Osteocyte (in vitro differentiated cells): ENCODE data around the gene HIVEP3. TPM values are rescaled to one million over a fixed set of nuclear protein-coding genes. Genes with fewer than 3 reads are reported as not detected.
A peak's percentile ranks its signal among the peaks of the same experiment; 100 is the strongest.

Experiments used
- DNase-seq: peaks from one replicate; pipeline ENCODE4 v3.0.0; 2021; ENCODE audit warnings: mixed read lengths; ENCODE audit not compliant: unreplicated experiment; ENCODE audit errors: extremely low spot score
- H3K27ac Mint-ChIP-seq: one replicate; pipeline ENCODE4 v1.8.0; 2021; ENCODE audit warnings: mild to moderate bottlenecking, mixed read lengths; ENCODE audit not compliant: unreplicated experiment
- H3K27me3 Mint-ChIP-seq: one replicate; pipeline ENCODE4 v1.8.0; 2021; ENCODE audit warnings: mixed read lengths; ENCODE audit not compliant: unreplicated experiment
- H3K36me3 Mint-ChIP-seq: one replicate; pipeline ENCODE4 v1.8.0; 2021; ENCODE audit warnings: mixed read lengths; ENCODE audit not compliant: unreplicated experiment
- H3K4me1 Mint-ChIP-seq: one replicate; pipeline ENCODE4 v1.8.0; 2021; ENCODE audit warnings: mixed read lengths; ENCODE audit not compliant: unreplicated experiment
- H3K4me3 Mint-ChIP-seq: one replicate; pipeline ENCODE4 v1.8.0; 2021; ENCODE audit warnings: mild to moderate bottlenecking, moderate library complexity, mixed read lengths; ENCODE audit not compliant: unreplicated experiment
- H3K9me3 Mint-ChIP-seq: one replicate; pipeline ENCODE4 v1.8.0; 2021; ENCODE audit warnings: mixed read lengths; ENCODE audit not compliant: unreplicated experiment
- total RNA-seq: library from RNA; stranded (reverse); gene quantifications from 2 replicates; pipeline ENCODE4 v1.2.1, GENCODE V29; 2021
- TF ChIP-seq, protein P1 (sequence below): fragments of 200-600 bp; sonication (generic); IDR thresholded peaks from 2 replicates; pipeline ENCODE4 v1.5.0; 2021; ENCODE audit warnings: antibody characterized with exemption, mild to moderate bottlenecking, moderate library complexity

Gene HIVEP3
- total RNA-seq, 1 donor from 2014 or later, result 0.97 TPM

DNA sequence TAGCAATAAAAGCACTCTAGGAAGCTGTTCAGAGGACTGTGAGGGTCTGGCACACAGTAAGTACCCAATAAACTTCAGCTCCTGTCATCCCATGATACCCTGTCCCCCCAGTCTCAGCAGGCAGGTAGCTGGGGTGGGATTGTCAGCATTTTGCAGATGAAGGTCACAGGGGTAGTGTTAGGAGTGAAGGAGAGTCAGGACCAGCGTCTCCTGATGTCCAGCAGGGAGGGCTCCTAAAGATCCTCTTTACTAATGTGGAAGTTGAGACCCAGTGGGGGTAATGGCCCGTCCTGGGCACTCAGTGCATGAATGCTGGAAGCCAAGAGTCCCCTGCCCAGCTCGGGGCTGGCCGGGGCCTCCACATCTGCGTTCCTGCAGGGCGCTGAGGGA, 402.9 kb downstream of the HIVEP3 start:
- no peak overlapping the region for H3K4me3 Mint-ChIP-seq
- H3K27ac Mint-ChIP-seq, result no peak overlapping the region
- no peaks in the 10 kb centered on the region for H3K9me3 Mint-ChIP-seq
- no peak for DNase-seq
- peaks cover 28% of the 10 kb centered on the region for H3K4me1 Mint-ChIP-seq
- no peaks in the 10 kb centered on the region for H3K27me3 Mint-ChIP-seq
- no peaks in the 10 kb centered on the region for H3K36me3 Mint-ChIP-seq
- TF ChIP-seq, protein P1, sequence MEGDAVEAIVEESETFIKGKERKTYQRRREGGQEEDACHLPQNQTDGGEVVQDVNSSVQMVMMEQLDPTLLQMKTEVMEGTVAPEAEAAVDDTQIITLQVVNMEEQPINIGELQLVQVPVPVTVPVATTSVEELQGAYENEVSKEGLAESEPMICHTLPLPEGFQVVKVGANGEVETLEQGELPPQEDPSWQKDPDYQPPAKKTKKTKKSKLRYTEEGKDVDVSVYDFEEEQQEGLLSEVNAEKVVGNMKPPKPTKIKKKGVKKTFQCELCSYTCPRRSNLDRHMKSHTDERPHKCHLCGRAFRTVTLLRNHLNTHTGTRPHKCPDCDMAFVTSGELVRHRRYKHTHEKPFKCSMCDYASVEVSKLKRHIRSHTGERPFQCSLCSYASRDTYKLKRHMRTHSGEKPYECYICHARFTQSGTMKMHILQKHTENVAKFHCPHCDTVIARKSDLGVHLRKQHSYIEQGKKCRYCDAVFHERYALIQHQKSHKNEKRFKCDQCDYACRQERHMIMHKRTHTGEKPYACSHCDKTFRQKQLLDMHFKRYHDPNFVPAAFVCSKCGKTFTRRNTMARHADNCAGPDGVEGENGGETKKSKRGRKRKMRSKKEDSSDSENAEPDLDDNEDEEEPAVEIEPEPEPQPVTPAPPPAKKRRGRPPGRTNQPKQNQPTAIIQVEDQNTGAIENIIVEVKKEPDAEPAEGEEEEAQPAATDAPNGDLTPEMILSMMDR, result no peak

DNA sequence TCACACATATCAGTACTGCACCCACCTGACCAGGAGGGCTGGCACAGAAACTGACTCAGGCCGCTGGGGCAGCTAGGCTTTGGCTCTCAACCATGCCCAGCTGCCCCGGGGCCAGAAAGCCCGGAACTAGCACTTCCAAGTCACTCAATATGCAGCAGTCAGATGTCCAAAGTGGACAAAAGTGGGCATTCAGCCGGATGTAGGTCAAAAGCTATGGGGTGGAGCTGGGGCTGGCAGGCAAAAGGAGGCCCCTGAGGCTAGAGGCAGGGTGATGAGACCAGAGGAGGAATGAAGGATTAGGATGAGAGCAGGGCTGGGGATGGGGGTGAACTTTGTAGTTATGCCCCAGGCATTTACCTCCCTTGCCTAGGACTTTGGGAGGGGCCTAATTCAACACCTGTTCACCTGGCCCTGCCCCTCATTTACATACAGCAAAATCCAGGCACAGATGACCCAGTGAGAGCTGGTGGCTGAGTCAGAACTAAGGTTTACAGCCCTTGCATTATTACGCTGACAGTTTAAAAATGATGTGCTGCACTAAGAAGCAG, 403.5 kb downstream of the HIVEP3 start:
- no peak for DNase-seq
- Mint-ChIP-seq H3K27ac (no peak overlapping the region), H3K4me3 (no peak overlapping the region), H3K27me3 (no peaks in the 10 kb centered on the region), H3K36me3 (no peaks in the 10 kb centered on the region), H3K4me1 (peaks cover 28% of the 10 kb centered on the region), H3K9me3 (no peaks in the 10 kb centered on the region)
- TF ChIP-seq, protein P1, result no peak

- H3K4me3 Mint-ChIP-seq, result no peak overlapping the region
- TF ChIP-seq, protein P1, result no peak
- no peaks in the 10 kb centered on the region for H3K9me3 Mint-ChIP-seq
- DNase-seq, result no peak
- no peaks in the 10 kb centered on the region for H3K36me3 Mint-ChIP-seq
- no peaks in the 10 kb centered on the region for H3K27me3 Mint-ChIP-seq
- H3K4me1 Mint-ChIP-seq, result peaks cover 28% of the 10 kb centered on the region
- no peak overlapping the region for H3K27ac Mint-ChIP-seq
Observed at GRCh38 chr1:41514381-41514780, 404.3 kb downstream of the HIVEP3 start.

- Mint-ChIP-seq H3K36me3 (no peaks in the 10 kb centered on the region), H3K27me3 (no peaks in the 10 kb centered on the region), H3K4me1 (peaks cover 28% of the 10 kb centered on the region), H3K27ac (peak overlapping the region; percentile 20), H3K9me3 (no peaks in the 10 kb centered on the region), H3K4me3 (no peak overlapping the region)
- TF ChIP-seq, protein P1, result peak; percentile 40
- no peak for DNase-seq
Observed at GRCh38 chr1:41513383-41513735, 405.4 kb downstream of the HIVEP3 start.

GRCh38 chr1:41512701-41513382, 405.9 kb downstream of the HIVEP3 start:
- H3K4me3 Mint-ChIP-seq, result no peak overlapping the region
- no peaks in the 10 kb centered on the region for H3K27me3 Mint-ChIP-seq
- TF ChIP-seq, protein P1, result no peak
- no peak for DNase-seq
- no peaks in the 10 kb centered on the region for H3K36me3 Mint-ChIP-seq
- no peaks in the 10 kb centered on the region for H3K9me3 Mint-ChIP-seq
- H3K27ac Mint-ChIP-seq, result no peak overlapping the region
- peaks cover 28% of the 10 kb centered on the region for H3K4me1 Mint-ChIP-seq
